GM19193 (cell line): ENCODE results near the gene IL19.

ENCODE experiments used
- POLR2A ChIP-seq: IDR thresholded peaks from 4 replicates; pipeline ENCODE4 v1.6.1; 2011; ENCODE audit not compliant: insufficient read depth, insufficient read length; ENCODE audit errors: extremely low read depth

Gene IL19

GRCh38 chr1:206823727-206824126, 53.2 kb downstream of the IL19 start:
- TF ChIP-seq POLR2A, result no peak

- TF ChIP-seq POLR2A, result no peak
Observed at GRCh38 chr1:206824331-206824730, 53.8 kb downstream of the IL19 start.

- TF ChIP-seq POLR2A, result no peak
Observed at GRCh38 chr1:206826394-206826793, 55.8 kb downstream of the IL19 start.

- no peak for TF ChIP-seq POLR2A
Observed at GRCh38 chr1:206828061-206828460, 57.5 kb downstream of the IL19 start.

GRCh38 chr1:206828765-206829164, 58.2 kb downstream of the IL19 start:
- no peak for TF ChIP-seq POLR2A

- TF ChIP-seq POLR2A, result no peak
Observed at GRCh38 chr1:206829282-206829681, 58.7 kb downstream of the IL19 start.

GRCh38 chr1:206829875-206830274, 59.3 kb downstream of the IL19 start:
- no peak for TF ChIP-seq POLR2A

- no peak for TF ChIP-seq POLR2A
Observed at GRCh38 chr1:206831650-206832049, 61.1 kb downstream of the IL19 start.

- TF ChIP-seq POLR2A, result no peak
Observed at GRCh38 chr1:206832352-206832880, 61.8 kb downstream of the IL19 start.

GRCh38 chr1:206833106-206833680, 62.6 kb downstream of the IL19 start:
- TF ChIP-seq POLR2A, result no peak

- TF ChIP-seq POLR2A, result no peak
Observed at GRCh38 chr1:206833801-206834200, 63.2 kb downstream of the IL19 start.

- no peak for TF ChIP-seq POLR2A
Observed at GRCh38 chr1:206834217-206834616, 63.6 kb downstream of the IL19 start.

GRCh38 chr1:206834711-206835110, 64.1 kb downstream of the IL19 start:
- TF ChIP-seq POLR2A, result no peak

- TF ChIP-seq POLR2A, result no peak
Observed at GRCh38 chr1:206835186-206835585, 64.6 kb downstream of the IL19 start.

GRCh38 chr1:206836111-206836510, 65.5 kb downstream of the IL19 start:
- TF ChIP-seq POLR2A, result no peak

GRCh38 chr1:206839006-206839560, 68.5 kb downstream of the IL19 start:
- TF ChIP-seq POLR2A, result no peak
